Right hindlimb (tissue), 1 donor: ENCODE data around the gene GRM8.

Experiments used
- DNase-seq: peaks from one replicate; pipeline ENCODE4 v3.0.0-alpha.2; 2018

GRM8 gene

DNA sequence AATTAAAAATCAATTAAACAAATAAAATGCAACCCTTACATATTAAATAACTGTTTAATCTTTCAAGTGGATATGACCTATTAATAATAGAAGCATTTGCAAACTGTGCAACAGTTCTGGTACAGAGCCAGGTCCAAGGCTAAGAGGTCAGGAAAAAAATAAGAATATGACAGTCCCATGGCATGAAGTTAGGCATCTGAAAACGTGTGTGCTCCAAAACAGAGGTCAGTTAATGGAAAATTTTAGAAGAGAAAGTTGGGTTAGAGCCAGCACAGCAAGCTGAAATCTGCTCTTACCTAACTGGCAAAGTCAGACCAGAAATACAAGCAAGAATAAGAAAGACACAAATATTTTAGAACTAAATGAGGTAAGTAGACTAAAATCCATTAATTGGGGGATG, 757.7 kb downstream of the GRM8 start:
- DNase-seq: no peak

DNA sequence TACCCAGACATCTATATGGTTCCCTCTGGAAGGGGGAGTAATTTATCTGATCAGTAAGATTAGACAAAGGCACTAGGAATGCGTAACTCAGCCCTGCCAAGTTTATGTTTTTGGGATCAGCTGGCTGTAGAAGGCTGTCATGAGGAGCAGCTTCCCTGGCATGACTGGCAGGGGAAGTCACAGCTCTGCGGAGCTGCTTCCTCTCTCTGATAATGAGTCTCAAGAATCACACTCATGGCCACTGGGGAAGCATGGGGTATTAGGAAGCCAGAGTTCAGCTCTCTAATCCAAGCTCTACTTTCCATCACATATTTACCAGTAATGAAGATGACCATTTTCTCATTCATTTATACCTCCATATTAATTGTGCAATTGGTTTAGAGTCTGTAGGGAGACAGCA, 758.9 kb downstream of the GRM8 start:
- DNase-seq: no peak

DNA sequence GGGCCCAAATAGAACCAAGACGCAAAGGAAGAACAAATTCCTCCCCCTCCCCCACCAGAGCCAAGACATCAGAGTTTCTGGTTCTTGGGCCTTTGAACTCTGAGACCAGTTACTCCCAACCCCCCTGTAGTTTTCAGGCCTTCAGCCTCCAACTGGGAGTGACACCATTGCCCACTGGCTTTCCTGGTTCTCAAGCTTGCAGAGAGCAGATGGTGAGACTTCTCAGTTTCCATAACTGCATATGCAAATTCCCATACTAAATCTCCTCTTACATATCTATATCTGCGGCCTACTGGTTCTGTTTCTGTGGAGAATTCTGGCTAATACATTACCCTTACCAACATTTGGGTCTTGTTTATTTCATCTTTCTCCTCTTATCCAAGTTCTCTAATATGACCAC, 762.9 kb downstream of the GRM8 start:
- no peak for DNase-seq

DNA sequence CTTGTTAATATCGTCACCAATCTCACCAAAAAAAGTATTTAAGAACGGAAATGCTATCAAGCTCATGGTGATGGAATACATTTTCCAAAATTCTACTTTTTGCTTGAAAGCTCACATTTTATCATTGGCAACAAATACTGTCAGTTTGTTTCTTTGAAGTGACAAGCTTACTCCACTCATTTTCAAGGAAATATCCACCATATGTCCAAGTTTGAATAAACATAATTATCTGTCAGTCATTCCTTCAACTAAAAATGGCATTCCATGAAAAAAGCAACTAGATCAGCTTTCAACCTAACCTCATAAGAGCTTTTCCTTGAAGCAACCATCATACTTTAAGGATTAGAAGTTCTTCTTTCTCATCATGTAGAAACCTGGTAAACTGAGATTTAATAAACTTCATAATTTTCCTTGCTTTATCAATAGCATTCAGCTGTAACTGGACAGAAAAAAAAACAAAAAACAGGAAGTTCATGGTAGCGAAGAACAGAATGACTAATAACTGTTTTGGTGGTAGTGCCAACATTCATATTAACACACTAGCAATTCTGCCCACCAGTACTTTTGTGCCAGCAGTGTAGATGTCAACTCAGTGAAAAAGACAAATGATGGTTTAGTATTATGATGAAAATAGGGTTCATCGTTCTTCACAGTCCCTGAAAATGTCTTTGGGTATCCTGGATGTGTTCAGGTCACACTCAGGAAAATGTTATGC, 764.9 kb downstream of the GRM8 start:
- no peak for DNase-seq

DNA sequence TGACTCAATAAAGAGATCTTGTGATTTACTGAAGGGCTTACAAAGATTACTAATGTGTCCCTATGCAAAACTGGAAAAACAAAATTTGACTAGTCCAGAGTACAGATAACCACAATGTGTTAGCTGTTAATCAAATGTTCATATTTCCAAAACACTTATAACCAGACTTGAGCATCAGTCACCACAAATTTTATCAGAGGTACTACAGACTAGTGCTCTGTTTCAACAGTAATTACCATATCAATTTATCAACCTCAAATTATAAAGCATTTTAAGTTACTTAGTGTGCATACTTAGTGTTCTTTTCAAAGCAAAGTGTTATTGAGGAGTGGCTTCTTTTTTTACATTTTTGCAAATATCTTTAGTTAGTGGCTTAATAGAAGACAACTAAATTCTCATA, 765.9 kb downstream of the GRM8 start:
- no peak for DNase-seq

DNA sequence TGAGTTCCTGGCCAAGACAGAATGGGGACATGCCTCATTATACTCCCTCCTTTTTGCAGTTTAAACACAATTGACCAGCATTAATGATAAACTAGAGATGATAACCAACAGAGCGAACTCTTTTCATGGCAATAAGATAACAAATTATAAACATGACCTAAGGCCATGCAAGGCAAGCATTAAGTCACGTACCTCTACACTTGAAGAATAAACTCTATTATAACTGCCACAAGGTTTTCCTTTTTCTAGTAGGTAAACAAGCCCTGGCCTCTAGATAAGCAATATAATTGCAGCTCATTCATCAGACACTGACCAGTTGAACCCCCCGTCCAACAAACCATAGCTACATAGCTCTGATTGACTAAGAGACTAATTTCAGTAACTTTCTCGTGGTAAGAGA, 767.0 kb downstream of the GRM8 start:
- no peak for DNase-seq

DNA sequence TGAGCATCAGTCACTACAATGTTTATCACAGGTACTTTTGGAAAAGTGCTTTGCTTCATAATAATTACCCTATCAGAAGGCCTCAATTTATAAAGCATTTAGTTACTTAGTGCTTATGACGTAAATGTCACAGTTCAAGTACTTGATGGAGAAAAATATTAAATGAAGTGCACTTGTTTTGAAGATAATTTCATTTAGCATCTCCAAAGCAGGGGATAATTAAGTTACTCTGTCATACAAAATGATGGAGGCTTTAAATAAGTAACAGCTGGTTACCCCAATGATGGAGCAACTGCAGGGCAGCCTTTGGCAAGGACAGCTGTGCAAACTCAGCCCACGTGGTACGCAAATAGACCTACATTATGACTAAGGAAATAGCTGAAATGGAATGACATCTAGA, 768.8 kb downstream of the GRM8 start:
- no peak for DNase-seq

DNA sequence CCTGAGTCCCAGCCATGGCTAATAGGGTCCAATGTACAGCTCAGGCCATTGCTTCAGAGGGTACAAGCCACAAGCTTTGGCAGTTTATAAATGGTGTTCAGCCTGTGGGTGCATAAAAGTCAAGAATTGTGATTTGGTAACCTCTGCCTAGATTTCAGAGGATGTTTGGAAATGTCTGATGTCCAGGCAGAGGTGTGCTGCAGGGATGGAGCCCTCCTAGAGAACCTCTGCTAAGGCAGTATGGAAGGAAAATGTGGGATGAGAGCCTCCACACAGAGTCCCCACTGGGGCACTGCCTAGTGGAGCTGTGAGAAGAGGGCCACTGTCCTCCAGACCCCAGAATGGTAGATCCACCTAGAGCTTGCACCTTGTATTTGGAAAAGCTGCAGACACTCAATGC, 779.9 kb downstream of the GRM8 start:
- DNase-seq: no peak

DNA sequence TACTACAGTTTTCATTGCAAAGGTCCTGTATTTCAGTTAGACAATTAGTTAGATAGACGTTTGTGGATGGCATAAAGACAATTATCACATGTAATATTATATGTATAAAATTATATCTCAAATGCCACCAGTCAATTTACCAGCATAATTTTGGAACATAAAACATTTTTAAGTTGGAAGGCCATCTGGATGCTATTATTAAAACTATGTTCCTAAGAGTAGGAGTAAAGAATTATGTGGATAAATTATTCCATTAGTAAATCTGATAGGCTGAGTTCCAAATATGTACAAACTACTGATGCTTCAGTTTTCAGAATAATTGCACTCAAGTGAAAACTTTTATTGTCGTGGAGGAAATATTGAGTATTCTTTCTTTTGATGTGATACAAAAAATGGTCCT, 790.3 kb downstream of the GRM8 start:
- DNase-seq: no peak

DNA sequence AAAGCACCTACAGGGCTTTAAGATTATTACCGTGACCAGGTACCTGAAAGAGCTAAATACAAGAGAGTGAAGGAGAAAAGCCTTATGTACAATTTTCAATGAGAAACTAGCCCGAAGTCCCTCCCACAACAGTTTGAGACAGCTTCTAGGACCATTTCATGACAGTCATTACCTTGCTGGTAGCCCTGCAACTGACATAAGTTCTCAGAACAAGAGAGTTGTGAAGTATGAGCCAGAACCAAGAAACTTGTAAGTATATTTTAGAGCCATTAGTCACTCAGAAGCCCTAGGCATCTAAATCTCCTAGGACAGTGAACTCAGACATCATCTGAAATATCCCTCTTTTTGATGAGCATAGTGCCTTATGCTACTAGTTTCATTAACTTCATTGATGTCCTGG, 792.1 kb downstream of the GRM8 start:
- no peak for DNase-seq

DNA sequence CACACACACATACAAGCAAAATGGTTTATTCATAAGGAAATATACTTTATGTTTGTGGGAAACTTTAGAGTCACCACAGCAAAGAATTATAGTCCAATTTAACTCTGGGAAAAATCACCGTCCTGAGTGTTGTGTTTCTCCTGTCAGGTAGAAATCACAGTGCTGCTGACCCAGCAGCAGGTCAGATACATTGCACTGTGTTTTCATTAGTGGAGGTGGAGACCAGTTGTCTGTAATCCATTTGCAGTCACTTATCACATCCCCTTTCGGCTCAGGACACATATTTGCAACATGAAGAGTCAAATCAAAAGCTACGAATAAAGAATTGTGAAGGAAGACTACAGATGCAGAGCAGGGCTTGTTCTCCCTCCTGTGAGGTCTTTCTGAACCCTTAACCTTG, 799.6 kb downstream of the GRM8 start:
- DNase-seq: no peak

DNA sequence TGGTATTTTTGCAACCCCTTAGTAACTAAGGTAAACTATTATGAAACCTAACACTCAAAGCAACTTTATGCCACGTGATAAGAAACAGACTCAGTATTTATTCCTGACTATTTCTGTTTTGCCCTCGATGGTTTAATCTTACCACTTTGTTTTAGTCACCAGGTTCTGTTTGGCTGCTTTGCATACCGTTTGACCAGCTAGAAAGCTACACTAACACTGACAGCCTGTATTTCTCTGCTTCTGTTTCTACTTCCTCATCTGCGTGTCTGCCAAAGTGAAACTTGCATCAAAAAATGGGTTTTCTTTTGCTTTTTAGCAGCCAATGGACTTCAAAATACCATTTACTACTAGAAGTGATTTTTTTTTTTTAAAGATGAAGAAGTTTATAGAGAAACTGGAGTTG, 802.5 kb downstream of the GRM8 start:
- no peak for DNase-seq

DNA sequence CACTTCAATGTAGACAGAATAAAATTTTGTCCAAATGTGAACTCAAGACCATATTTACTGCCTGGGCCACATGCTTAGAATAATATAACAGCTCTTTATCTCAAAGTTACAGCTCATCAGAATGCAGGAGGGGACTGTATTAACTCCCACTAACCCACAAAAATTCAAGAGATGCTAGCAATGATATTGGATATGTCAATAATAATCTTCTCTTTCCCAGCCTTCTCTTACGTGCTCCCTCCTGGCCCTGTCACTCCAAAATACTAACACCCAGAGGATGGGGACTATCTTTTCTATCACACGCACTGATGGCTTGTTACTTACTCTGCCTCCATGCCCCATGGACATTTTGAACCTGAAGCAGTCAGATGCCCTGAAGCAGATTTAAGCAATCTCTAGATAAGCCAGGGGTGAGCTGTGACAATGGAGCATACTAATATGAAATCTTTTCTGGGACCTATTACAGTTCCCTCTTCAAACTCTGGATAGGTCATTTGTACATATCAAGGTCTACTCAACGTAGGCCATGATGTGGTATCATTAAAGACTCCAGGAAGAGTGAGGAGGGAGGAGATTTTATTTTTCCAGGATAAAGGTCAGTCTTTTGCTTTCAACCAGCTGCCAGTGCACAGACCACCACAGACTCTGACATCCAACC, 803.0 kb downstream of the GRM8 start:
- no peak for DNase-seq

DNA sequence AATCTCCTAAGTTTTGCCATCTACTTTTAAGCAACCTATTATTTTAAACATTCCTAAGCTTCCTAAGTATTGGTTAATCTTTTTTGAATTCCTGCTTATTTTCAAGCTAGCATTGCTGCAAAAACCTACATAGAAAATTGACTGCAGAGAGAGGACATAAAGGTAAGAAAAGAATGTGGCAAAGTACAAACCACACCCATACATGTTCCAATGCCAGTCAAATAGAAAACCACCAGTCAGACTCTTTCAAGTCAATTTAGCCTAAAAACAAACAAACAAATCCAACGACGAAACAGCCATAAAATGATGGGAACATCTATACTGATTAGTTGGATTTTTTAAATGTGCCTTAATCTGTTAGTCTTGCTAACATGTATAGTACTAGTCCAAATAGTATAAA, 804.8 kb downstream of the GRM8 start:
- DNase-seq: no peak

DNA sequence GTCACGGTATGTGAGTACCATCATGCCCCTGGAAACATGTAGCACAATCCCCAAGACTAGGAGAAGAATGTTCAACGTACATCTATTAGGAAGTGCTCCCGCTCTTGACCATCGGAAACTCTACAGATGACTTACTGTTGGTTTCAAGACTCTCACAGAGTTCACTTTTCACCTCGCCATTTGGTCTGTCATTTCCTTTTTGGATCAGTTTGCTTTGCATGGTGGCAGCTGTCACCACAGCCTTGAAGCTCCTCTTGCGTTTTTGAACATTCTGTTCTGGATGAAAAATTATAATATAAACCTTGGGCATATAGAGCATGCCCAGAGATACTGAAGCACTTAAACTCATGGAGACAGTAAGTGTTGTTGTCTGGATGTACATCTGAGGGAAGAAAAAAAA, 806.8 kb downstream of the GRM8 start:
- no peak for DNase-seq

DNA sequence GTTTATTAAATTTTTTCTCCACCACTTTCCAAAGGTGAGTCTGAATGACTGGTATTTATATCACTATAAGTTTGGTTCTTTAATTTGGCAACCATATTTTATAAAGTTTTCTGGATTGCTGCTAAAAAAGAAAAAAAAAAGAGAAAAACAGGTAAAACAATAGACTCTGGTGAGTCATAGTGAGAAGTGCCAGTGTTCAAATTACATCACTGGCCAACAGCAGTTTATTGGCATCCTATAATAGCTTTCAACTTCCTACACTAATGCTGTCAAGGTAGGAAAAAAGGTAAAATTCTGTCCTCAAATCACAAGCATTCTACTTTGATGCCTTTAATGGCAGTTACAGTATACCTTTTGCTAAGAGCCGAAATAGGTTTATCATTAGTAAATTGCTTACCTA, 808.8 kb downstream of the GRM8 start:
- DNase-seq: no peak

DNA sequence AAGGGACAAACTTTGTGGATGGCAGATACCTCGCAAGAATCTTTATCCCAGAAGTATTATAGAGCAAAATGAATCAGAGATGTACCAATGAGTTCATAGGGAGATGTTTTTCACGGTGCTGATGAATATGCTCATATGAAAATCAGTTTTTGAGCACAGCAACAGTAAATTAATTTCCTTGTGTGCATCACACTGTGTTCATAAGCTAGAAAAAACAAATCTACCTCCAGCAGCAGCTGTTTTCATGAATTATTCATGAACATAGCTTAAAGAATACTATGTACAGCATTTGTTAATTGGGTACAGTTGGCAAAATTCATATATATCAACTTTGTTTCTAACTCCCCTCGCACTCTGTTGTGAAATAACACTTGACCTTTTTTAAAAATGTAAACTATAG, 809.8 kb downstream of the GRM8 start:
- no peak for DNase-seq

DNA sequence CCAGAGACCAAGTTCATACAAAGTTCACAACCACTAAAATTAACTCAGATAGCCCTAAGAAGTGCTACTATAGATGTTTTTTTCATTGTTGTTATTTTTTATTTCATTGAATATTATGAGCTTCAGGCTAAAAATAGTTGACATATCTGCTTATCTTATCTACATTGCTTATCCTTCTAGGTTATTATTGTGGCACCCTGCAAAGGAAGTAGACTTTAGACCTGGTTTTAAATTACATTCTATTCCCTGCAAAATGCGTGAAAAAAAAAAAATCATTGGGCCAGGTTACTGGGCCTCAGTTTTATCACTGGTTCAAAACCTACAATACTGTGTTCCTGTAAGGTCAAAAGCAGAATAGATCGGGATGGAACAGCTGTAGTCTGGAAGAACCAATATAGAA, 811.0 kb downstream of the GRM8 start:
- DNase-seq: no peak

DNA sequence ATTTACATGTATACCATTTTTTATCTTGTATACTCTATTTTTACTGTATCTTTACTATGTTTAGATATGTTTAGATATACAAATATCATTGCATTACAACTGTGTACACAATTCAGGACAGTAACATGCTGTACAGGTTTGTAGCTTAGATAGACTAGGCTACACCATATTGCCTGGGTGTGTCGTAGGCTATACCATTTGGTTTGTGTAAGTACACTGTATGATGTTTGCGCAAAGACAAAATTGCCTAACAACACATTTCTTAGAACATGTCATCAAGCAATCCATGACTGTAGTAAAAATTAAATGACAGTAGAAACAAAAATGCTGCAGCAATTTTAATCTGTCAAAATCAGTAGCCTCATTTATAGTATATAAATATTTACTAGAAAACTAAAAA, 812.2 kb downstream of the GRM8 start:
- no peak for DNase-seq

DNA sequence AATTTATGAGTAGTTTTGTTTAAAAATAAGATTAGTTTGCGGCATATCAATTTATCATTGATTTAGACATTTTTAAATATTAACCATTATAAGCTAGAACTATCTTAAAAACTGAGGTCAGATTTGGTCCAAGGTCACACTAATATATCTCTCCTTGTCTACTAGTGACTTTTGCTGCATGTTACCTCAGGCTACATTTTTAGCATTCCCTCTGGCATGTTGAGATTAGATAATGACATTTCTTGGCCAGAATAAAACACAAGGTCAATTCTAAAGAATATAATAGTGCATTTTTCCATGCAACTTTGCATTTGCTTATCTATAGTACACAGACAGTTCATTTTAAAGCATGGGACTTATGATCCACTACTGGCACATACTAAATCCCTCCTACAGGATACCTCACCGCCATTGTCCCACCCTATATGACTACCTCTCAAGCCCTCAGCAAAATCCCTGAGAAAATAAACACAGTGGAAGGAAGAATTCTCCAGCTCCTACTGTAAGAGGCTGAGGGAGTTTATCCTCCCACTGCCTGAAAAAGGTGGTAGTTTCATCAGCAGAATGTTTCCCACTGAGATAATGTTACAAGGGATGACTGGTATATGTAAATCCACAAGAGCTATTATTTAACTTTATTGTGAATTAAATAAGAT, 816.4 kb downstream of the GRM8 start:
- DNase-seq: no peak

DNA sequence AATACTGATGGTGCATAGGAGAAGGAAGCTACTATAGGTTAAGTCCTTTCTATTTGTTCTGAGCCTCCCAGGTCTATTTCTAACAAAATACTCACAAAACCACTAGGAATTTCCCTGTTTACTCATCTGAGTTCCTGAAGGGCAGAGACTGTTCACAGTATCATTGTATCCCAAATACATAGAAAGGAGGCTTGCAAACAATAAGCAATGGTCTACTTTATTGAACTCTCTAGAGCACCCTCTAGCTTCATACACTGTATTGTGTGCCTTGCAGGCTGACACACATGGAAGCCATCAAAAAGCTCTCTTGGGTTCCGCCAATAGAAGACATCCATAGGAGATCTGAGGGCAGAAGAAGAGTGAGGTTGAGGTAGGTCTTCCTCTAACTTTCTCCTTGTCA, 826.1 kb downstream of the GRM8 start:
- no peak for DNase-seq

DNA sequence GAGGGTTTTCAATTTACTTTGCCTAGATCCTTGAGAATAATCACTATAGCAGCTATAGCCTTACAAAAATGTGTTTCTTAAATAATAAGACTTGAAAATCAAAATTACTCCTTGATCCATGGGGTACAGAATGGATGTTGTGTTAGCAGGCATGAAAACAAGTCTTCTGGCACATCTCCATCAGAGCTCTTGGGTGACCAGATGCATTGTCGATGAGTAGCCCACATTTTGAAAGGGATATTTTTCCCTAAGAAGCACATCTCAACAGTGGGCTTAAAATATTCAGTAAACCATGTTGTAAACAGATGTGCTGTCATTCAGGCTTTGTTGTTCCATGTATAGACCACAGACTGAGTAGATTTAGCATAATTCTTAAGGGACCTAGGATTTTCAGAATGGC, 827.8 kb downstream of the GRM8 start:
- no peak for DNase-seq

DNA sequence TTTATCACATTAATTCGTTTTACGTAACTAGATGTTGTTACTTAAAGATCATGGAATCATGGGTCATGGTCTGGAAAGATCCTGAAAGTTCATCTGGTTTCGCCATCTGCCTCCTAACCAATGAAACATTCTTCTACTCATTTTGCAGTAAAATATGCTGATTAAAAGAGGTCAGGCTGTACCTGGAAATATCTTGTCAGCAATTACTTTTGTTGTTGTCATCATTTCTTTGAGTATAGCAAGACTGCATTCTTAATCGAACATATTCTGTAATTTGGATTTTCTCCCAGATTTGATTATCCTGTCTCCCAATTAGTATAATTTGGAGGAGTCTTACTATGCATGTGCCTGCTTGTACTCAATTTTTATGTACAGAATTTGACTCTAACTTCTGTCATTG, 833.7 kb downstream of the GRM8 start:
- DNase-seq: no peak

DNA sequence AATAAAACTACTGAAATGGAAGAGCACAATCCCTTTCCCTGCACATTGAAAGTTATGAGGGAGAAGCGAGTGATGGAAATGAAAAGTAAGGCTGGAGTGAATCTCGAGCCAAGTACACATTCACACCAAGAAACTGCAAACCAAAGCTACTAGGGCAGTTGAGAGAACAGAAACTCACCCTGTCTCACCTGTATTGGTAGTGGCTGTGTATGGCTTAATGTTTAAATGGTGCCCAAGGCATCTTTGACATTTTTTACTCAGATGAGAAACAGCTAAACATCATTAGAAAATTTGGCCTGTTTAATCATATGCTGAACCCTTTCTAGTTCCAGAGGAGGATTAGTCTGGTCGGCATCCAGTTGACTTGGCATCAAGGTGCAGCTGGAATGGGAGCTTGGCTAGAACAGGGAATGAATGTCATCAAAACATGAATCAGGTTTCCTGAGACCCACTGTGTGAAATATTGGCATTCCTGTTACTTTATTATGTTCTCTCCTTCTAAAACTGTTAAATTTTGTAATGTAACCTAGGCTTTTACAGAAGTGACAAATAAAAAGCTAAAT, 840.8 kb downstream of the GRM8 start:
- peak; percentile 17 for DNase-seq
